Stimulated activated naive B cell treated with anti-CD40 and anti-IgM and Interleukin-4, amounts not matched to agents 10 μg/mL and 1 μg/mL and 100 μg/mL, for 72 hours (primary cell): ENCODE measurements around the gene SLC44A2.
A peak's percentile ranks its signal among the peaks of the same experiment; 100 is the strongest.

Source experiments
- ATAC-seq, 2 donors: fragments of 150-1000 bp; cut with Tn5 transposase; replicated peaks; 2 replicates each; pipeline ENCODE4 v1.10.0; 2021; ENCODE audit warnings: moderate library complexity in 1 of 2
- DNase-seq: peaks from one replicate; pipeline ENCODE4 v3.0.0; 2021
- H3K27ac Mint-ChIP-seq: one replicate; pipeline ENCODE4 v1.8.0; 2022; ENCODE audit warnings: mild to moderate bottlenecking, mixed read lengths
- H3K27me3 Mint-ChIP-seq, 2 donors: one replicate each; pipeline ENCODE4 v1.8.0; 2022; ENCODE audit warnings: mixed read lengths in 2 of 2
- H3K36me3 Mint-ChIP-seq, 2 donors: one replicate each; pipeline ENCODE4 v1.8.0; 2022; ENCODE audit warnings: mixed read lengths in 2 of 2, mild to moderate bottlenecking in 1 of 2
- H3K4me1 Mint-ChIP-seq, 2 donors: one replicate each; pipeline ENCODE4 v1.8.0; 2022; ENCODE audit warnings: mixed read lengths in 2 of 2, mild to moderate bottlenecking in 1 of 2
- H3K4me3 Mint-ChIP-seq, 2 donors: one replicate each; pipeline ENCODE4 v1.8.0; 2022; ENCODE audit warnings: mild to moderate bottlenecking in 2 of 2, mixed read lengths in 2 of 2, moderate library complexity in 1 of 2
- H3K9me3 Mint-ChIP-seq, 2 donors: one replicate each; pipeline ENCODE4 v1.8.0; 2022; ENCODE audit warnings: mixed read lengths in 2 of 2, mild to moderate bottlenecking in 1 of 2

SLC44A2 gene

GRCh38 chr19:10687518-10688288, 62.4 kb downstream of the SLC44A2 start:
- ATAC-seq (no peak), DNase-seq (no peak)
- no peaks in the 10 kb centered on the region for H3K9me3 Mint-ChIP-seq
- peaks cover 3 to 13% of the 10 kb centered on the region in 2 donors for H3K4me1 Mint-ChIP-seq
- H3K27me3 Mint-ChIP-seq: no peaks in the 10 kb centered on the region
- no peak overlapping the region for H3K4me3 Mint-ChIP-seq
- peaks cover 40 to 65% of the 10 kb centered on the region in 2 donors for H3K36me3 Mint-ChIP-seq
- H3K27ac Mint-ChIP-seq: peak overlapping the region; percentile 79

DNA sequence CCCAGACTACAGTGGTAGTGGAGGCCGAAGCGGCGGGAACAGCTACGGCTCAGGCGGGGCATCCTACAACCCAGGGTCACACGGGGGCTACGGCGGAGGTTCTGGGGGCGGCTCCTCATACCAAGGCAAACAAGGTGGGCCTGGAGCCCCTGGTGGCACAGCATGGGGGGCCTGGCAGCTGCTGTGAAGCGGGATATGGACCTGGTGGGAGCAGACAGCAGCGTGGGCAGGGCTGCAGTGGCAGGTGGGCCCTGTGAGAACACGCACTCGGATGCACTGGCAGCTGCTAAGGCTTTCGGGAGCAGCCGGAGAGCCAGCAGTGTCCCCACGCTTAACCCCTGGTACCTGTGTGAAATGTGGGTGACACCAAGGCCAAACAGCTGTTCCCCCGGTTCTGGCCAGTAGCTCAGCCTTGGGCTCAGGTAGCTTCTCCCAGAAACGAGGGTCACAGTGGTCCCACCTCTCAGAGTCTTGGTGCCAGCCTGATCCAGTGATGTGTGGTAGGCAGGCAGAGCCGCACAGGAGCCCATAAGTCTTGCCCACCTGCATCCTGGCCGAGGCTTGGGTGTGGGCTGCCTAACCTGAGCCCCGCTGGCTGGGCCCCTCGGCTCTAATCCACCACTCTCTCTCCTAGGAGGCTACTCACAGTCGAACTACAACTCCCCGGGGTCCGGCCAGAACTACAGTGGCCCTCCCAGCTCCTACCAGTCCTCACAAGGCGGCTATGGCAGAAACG, 63.4 kb downstream of the SLC44A2 start:
- no peak for ATAC-seq
- H3K4me3 Mint-ChIP-seq: no peak overlapping the region
- H3K27ac Mint-ChIP-seq: peak overlapping the region; percentile 84
- no peak for DNase-seq
- H3K4me1 Mint-ChIP-seq: peaks cover 4 to 16% of the 10 kb centered on the region in 2 donors
- H3K27me3 Mint-ChIP-seq: no peaks in the 10 kb centered on the region
- no peaks in the 10 kb centered on the region for H3K9me3 Mint-ChIP-seq
- H3K36me3 Mint-ChIP-seq: peaks cover 33 to 64% of the 10 kb centered on the region in 2 donors

- no peak for DNase-seq
- peaks cover 30 to 60% of the 10 kb centered on the region in 2 donors for H3K36me3 Mint-ChIP-seq
- no peak overlapping the region for H3K4me3 Mint-ChIP-seq
- no peaks in the 10 kb centered on the region for H3K9me3 Mint-ChIP-seq
- peak overlapping the region; percentile 9 for H3K27ac Mint-ChIP-seq
- no peak for ATAC-seq
- no peaks in the 10 kb centered on the region for H3K27me3 Mint-ChIP-seq
- peaks cover 12 to 25% of the 10 kb centered on the region in 2 donors for H3K4me1 Mint-ChIP-seq
Observed at GRCh38 chr19:10690341-10690781, 65.0 kb downstream of the SLC44A2 start.

- no peak overlapping the region for H3K4me3 Mint-ChIP-seq
- peaks cover 19 to 35% of the 10 kb centered on the region in 2 donors for H3K4me1 Mint-ChIP-seq
- DNase-seq (no peak), ATAC-seq (no peak)
- peak overlapping the region; percentile 20 for H3K27ac Mint-ChIP-seq
- H3K36me3 Mint-ChIP-seq: peaks cover 27 to 56% of the 10 kb centered on the region in 2 donors
- H3K9me3 Mint-ChIP-seq: no peaks in the 10 kb centered on the region
- no peaks in the 10 kb centered on the region for H3K27me3 Mint-ChIP-seq
Observed at GRCh38 chr19:10691178-10691881, 66.0 kb downstream of the SLC44A2 start.

DNA sequence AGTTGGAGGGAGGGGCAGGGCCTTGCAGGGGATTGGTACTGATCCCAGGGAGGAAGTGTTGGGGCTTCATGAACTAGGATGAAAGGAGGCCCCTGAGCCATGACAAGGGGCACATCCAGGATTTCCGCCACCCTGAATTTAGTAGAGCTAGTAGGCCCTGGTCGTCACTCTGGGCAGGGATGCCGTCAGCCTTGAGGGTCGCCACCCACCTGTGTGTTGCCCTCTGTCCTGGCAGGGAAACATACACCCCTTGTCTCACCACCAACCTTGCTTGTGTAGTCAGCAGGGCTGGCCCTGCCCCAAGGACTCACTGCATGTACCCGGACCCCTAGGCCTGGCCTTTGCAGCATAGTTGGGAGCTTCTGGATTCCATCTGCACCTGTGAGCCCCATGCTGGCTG, 66.5 kb downstream of the SLC44A2 start:
- H3K4me3 Mint-ChIP-seq: no peak overlapping the region
- no peak for DNase-seq
- peaks cover 0 to 3% of the 10 kb centered on the region in 2 donors for H3K27me3 Mint-ChIP-seq
- peaks cover 27 to 54% of the 10 kb centered on the region in 2 donors for H3K36me3 Mint-ChIP-seq
- no peak for ATAC-seq
- H3K27ac Mint-ChIP-seq: peak overlapping the region; percentile 62
- H3K4me1 Mint-ChIP-seq: peaks cover 19 to 34% of the 10 kb centered on the region in 2 donors
- no peaks in the 10 kb centered on the region for H3K9me3 Mint-ChIP-seq

DNA sequence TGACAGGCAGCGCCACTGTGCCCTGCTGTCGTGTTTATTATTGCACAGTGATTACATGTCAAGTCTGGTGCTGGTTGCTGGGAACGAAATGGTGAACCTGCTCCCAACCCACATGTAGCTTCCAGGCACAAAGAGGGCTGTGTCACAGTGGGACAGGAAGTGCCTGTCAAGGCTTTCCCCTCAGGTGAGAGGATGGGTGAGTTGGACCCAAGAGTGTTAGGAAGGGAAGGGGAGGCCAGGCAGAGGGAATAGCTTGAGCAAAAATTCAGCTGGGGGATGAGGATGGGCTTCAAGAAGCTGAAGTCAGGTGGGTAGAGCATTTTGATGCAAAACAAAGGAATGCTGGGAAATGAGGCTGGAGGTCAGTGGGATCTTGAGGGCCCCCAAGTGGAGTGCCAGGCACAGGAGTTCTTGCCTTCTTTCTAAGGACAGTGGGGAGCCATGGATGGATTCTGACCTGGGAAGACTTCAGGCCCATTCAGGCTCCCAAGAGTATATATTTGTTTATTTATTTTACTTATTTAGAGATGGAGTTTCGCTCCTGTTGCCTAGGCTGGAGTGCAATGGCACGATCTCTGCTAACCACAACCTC, 67.4 kb downstream of the SLC44A2 start:
- Mint-ChIP-seq H3K4me3 (peak overlapping the region in 1 of 2 donors; percentile 34), H3K27ac (peak overlapping the region; percentile 62), H3K9me3 (no peaks in the 10 kb centered on the region), H3K27me3 (peaks cover 0 to 4% of the 10 kb centered on the region in 2 donors), H3K4me1 (peaks cover 19 to 25% of the 10 kb centered on the region in 2 donors), H3K36me3 (peaks cover 25 to 48% of the 10 kb centered on the region in 2 donors)
- DNase-seq: no peak
- no peak for ATAC-seq
